ENCODE measurements around the gene SYTL3. TPM values are rescaled to one million over a fixed set of nuclear protein-coding genes. Genes with fewer than 3 reads are reported as not detected.
A peak's percentile ranks its signal among the peaks of the same experiment; 100 is the strongest.

Gene SYTL3
- total RNA-seq, 1 experiment from 2014 or later: 0.28 TPM

DNA sequence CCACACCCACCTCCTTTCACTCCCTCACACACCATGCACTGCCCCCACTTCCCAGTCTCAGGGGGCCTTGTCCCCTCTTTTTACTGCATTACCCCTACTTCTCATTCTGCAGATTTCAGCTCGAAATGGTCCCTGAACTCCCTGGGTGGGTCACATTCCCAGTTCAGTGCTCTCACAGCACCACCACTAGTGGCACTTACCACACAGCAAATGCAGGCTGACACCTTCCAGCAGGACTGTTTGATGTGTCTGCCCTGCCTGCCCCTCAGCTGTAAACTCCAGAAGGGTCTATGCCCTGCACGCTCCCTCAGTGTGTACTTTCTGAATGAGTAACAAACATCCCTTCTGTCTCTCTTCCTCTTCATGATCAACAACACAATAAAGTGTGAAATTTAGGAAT is 9.3 kb upstream of the SYTL3 start:
- Mint-ChIP-seq H3K4me3 (no peak overlapping the region), H3K4me1 (peaks cover 30% of the 10 kb centered on the region), H3K36me3 (peaks cover 22% of the 10 kb centered on the region), H3K27me3 (ENCODE audit: low read depth) (peaks cover 6% of the 10 kb centered on the region), H3K27ac (peak overlapping the region; percentile 1; the same call in 1 of the 2 replicates), H3K9me3 (no peaks in the 10 kb centered on the region)
- CTCF ChIA-PET: interaction anchor here (0.5 kb wide), 1 partner anchor 40 kb away, joined by 3 read pairs; no protein-coding TSS in a partner anchor
- no peak for ATAC-seq
- no peak for DNase-seq (ENCODE audit: low spot score)
- TF ChIP-seq ZNF396 (CRISPR knock-in tag; IDR thresholded peaks at IDR 0.05; ENCODE audit: borderline replicate concordance) (no peak), OVOL2 (CRISPR knock-in tag; IDR thresholded peaks at IDR 0.05; ENCODE audit: borderline replicate concordance) (no peak), ESRRA (CRISPR knock-in tag; IDR thresholded peaks at IDR 0.05; ENCODE audit: borderline replicate concordance) (no peak), ZNF232 (CRISPR knock-in tag; IDR thresholded peaks at IDR 0.05) (no peak), ZNF317 (CRISPR knock-in tag; IDR thresholded peaks at IDR 0.05; ENCODE audit: borderline replicate concordance, low read depth) (no peak)
- POLR2A ChIA-PET: no interaction called here

DNA sequence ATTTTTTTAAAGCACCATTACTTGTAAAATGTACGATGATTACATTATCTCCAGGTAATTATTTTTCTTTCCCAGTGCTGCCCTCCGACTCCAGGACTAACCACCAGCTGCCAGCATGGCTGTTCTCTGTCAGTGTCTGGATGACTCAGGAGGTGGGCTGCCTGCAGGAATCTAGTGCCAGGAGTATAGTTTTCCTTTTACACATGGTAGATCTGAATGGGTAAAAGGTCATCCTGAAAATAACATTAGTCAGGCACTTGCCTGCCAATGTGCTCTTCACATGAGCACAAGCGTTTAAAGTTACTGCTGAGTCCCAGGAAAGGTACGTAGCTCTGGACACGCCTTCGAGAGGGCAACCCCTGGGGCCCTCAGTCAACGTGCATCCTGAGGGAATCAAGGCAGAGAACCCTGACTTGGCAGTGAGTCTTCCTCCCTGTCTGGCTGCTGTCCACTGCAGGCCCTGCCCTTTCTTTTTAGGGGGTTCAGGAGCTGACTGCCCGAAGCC is 7.7 kb upstream of the SYTL3 start:
- H3K27me3 Mint-ChIP-seq (ENCODE audit: low read depth): peaks cover 15% of the 10 kb centered on the region
- H3K27ac Mint-ChIP-seq: no peak overlapping the region
- ChIA-PET CTCF (no interaction called here), POLR2A (no interaction called here)
- H3K4me3 Mint-ChIP-seq: no peak overlapping the region
- H3K36me3 Mint-ChIP-seq: peaks cover 7% of the 10 kb centered on the region
- DNase-seq (ENCODE audit: low spot score) (no peak), ATAC-seq (no peak)
- peaks cover 33% of the 10 kb centered on the region for H3K4me1 Mint-ChIP-seq
- H3K9me3 Mint-ChIP-seq: no peaks in the 10 kb centered on the region
- TF ChIP-seq, protein P1, sequence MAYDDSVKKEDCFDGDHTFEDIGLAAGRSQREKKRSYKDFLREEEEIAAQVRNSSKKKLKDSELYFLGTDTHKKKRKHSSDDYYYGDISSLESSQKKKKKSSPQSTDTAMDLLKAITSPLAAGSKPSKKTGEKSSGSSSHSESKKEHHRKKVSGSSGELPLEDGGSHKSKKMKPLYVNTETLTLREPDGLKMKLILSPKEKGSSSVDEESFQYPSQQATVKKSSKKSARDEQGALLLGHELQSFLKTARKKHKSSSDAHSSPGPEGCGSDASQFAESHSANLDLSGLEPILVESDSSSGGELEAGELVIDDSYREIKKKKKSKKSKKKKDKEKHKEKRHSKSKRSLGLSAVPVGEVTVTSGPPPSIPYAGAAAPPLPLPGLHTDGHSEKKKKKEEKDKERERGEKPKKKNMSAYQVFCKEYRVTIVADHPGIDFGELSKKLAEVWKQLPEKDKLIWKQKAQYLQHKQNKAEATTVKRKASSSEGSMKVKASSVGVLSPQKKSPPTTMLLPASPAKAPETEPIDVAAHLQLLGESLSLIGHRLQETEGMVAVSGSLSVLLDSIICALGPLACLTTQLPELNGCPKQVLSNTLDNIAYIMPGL (CRISPR knock-in tag; IDR thresholded peaks at IDR 0.05): no peak
- TF ChIP-seq MXD4 (CRISPR knock-in tag; IDR thresholded peaks at IDR 0.05; ENCODE audit: borderline replicate concordance) (no peak), RELA (CRISPR knock-in tag; IDR thresholded peaks at IDR 0.05; ENCODE audit: borderline replicate concordance) (no peak), ZNF121 (CRISPR knock-in tag; IDR thresholded peaks at IDR 0.05) (no peak), SMAD3 (CRISPR knock-in tag; IDR thresholded peaks at IDR 0.05; ENCODE audit: borderline replicate concordance) (no peak), HMGA2 (CRISPR knock-in tag; IDR thresholded peaks at IDR 0.05) (no peak), TP53 (CRISPR knock-in tag; IDR thresholded peaks at IDR 0.05) (no peak), ZNF423 (CRISPR knock-in tag; IDR thresholded peaks at IDR 0.05) (no peak)
- TF ChIP-seq, protein P2, sequence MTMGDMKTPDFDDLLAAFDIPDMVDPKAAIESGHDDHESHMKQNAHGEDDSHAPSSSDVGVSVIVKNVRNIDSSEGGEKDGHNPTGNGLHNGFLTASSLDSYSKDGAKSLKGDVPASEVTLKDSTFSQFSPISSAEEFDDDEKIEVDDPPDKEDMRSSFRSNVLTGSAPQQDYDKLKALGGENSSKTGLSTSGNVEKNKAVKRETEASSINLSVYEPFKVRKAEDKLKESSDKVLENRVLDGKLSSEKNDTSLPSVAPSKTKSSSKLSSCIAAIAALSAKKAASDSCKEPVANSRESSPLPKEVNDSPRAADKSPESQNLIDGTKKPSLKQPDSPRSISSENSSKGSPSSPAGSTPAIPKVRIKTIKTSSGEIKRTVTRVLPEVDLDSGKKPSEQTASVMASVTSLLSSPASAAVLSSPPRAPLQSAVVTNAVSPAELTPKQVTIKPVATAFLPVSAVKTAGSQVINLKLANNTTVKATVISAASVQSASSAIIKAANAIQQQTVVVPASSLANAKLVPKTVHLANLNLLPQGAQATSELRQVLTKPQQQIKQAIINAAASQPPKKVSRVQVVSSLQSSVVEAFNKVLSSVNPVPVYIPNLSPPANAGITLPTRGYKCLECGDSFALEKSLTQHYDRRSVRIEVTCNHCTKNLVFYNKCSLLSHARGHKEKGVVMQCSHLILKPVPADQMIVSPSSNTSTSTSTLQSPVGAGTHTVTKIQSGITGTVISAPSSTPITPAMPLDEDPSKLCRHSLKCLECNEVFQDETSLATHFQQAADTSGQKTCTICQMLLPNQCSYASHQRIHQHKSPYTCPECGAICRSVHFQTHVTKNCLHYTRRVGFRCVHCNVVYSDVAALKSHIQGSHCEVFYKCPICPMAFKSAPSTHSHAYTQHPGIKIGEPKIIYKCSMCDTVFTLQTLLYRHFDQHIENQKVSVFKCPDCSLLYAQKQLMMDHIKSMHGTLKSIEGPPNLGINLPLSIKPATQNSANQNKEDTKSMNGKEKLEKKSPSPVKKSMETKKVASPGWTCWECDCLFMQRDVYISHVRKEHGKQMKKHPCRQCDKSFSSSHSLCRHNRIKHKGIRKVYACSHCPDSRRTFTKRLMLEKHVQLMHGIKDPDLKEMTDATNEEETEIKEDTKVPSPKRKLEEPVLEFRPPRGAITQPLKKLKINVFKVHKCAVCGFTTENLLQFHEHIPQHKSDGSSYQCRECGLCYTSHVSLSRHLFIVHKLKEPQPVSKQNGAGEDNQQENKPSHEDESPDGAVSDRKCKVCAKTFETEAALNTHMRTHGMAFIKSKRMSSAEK (CRISPR knock-in tag; IDR thresholded peaks at IDR 0.05; ENCODE audit: borderline replicate concordance): no peak
- TF ChIP-seq, protein P3, sequence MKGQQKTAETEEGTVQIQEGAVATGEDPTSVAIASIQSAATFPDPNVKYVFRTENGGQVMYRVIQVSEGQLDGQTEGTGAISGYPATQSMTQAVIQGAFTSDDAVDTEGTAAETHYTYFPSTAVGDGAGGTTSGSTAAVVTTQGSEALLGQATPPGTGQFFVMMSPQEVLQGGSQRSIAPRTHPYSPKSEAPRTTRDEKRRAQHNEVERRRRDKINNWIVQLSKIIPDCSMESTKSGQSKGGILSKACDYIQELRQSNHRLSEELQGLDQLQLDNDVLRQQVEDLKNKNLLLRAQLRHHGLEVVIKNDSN (CRISPR knock-in tag; IDR thresholded peaks at IDR 0.05): no peak

- TF ChIP-seq, protein P2 (CRISPR knock-in tag; IDR thresholded peaks at IDR 0.05; ENCODE audit: borderline replicate concordance): no peak
- TF ChIP-seq STAT6 (CRISPR knock-in tag; conservative IDR thresholded peaks at IDR 0.05; ENCODE audit: low read depth): no peak
- peak overlapping the region; percentile 95 for H3K27ac Mint-ChIP-seq
- CTCF ChIA-PET: interaction anchor here (0.8 to 4.8 kb wide), 8 partner anchors 16 to 483 kb away, joined by 3 to 36 read pairs (median 6); no protein-coding TSS in a partner anchor
- H3K4me1 Mint-ChIP-seq: peaks cover 33% of the 10 kb centered on the region
- H3K9me3 Mint-ChIP-seq: no peaks in the 10 kb centered on the region
- no peak for ATAC-seq
- peak overlapping the region; percentile 97 for H3K4me3 Mint-ChIP-seq
- H3K27me3 Mint-ChIP-seq (ENCODE audit: low read depth): peaks cover 15% of the 10 kb centered on the region
- DNase-seq (ENCODE audit: low spot score): no peak
- POLR2A ChIA-PET: interaction anchor here (1.5 to 1.6 kb wide), 2 partner anchors 48 to 107 kb away, joined by 4 to 5 read pairs; no protein-coding TSS in a partner anchor
- peaks cover 4% of the 10 kb centered on the region for H3K36me3 Mint-ChIP-seq
These were observed 6.0 kb upstream of the SYTL3 start for GRCh38 chr6:158643836-158644230.

All from WTC11 (cell line).